HUES64 (cell line): Measurements from ENCODE around the gene EPC2.

ENCODE experiments used
- H3K27ac ChIP-seq: 2 replicates; pipeline ENCODE4 v1.7.0; 2013; ENCODE audit warnings: low read depth, low read length, inconsistent platforms
- H3K27me3 ChIP-seq: 2 replicates; pipeline ENCODE4 v1.6.1; 2013; ENCODE audit warnings: mild to moderate bottlenecking, low read length; ENCODE audit not compliant: insufficient read depth
- H3K36me3 ChIP-seq: 2 replicates; pipeline ENCODE4 v1.6.1; 2013; ENCODE audit warnings: mild to moderate bottlenecking, low read length; ENCODE audit not compliant: insufficient read depth
- H3K4me1 ChIP-seq: 2 replicates; pipeline ENCODE4 v1.6.1; 2013; ENCODE audit warnings: mild to moderate bottlenecking, low read length, moderate library complexity; ENCODE audit not compliant: insufficient read depth
- H3K4me3 ChIP-seq: 2 replicates; pipeline ENCODE4 v1.5.1; 2013; ENCODE audit warnings: mild to moderate bottlenecking, low read length, moderate library complexity
- H3K9ac ChIP-seq: 2 replicates; pipeline ENCODE4 v1.6.1; 2013; ENCODE audit warnings: mild to moderate bottlenecking, low read depth, low read length
- H3K9me3 ChIP-seq: 2 replicates; pipeline ENCODE4 v1.6.1; 2013; ENCODE audit warnings: low read depth, low read length; ENCODE audit not compliant: insufficient read depth
- WGBS: fragments of 150-250, 120-280 bp; methylation state at CpG from one replicate; pipeline ENCODE4 v1.1.7; 2013; ENCODE audit warnings: missing lambda C conversion rate; 5-methylcytosine and 5-hydroxymethylcytosine counted together

Gene EPC2

DNA sequence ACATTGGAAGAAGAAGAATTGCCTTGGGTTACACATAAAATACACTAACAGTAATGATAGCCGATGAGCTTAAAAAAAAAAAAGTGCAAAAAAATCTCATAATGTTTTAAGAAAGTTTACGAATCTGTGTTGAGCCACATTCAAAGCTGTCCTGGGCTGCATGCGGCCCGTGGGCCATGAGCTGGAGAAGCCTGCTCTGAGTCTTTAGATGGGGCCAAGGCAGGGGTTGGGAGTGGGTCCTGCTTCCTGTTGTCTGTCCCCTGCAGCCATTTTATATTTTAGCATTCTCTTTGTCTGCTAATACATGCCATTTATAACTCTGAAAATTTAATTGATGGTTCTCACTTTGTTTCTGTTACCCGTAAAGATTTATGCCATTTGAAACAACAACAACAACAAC lies 93.2 kb downstream of the EPC2 start:
- Histone ChIP-seq H3K4me3 (no peak overlapping the region), H3K4me1 (0 out of 2 replicates have a peak, but pooled peaks cover 6% of the 10 kb centered on the region), H3K9ac (no peak overlapping the region), H3K36me3 (no peaks in the 10 kb centered on the region), H3K27me3 (no peaks in the 10 kb centered on the region), H3K27ac (no peak overlapping the region), H3K9me3 (no peaks in the 10 kb centered on the region)
- WGBS: 93% methylated on average over 4 of the region's 5 CpGs

DNA sequence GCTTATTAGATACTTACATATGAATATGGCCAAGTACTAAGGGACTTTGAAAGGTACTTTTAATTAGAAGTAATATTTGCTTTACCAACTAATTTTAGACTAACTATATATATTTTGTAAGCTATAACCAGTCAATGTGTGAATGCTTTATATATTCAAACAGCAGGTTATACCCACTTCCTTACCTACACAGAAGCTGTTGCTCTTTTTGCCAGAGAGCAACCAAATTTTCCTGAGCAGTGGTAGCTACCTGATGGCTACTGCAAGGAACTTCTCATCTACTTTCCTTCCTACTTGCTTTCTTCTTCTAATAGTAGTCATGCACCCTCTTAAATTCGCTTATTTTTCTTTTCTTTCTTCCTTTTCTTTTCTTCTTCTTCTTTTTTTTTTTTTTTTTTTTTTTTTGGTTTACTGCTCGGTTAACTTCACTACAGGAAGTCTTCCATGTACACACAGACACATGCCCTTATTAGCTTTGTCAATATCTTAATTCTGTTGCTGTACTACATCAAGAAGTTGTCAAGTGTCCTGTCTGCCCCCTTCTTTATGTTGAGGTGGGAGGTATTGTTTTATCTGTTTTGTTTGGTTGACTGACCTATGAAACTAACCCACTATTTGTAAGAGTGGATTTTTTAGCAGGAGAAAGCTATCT lies 95.0 kb downstream of the EPC2 start:
- 83% methylated on average over 1 of the region's 2 CpGs for WGBS
- no peak overlapping the region for H3K9ac ChIP-seq
- peaks cover 17% of the 10 kb centered on the region; the same call in 1 of the 2 replicates for H3K4me1 ChIP-seq
- no peaks in the 10 kb centered on the region for H3K9me3 ChIP-seq
- H3K27me3 ChIP-seq: no peaks in the 10 kb centered on the region
- no peak overlapping the region for H3K27ac ChIP-seq
- H3K36me3 ChIP-seq: peaks cover 2% of the 10 kb centered on the region; the same call in 1 of the 2 replicates
- no peak overlapping the region for H3K4me3 ChIP-seq

- H3K27me3 ChIP-seq: no peaks in the 10 kb centered on the region
- no peak overlapping the region for H3K9ac ChIP-seq
- peaks cover 30% of the 10 kb centered on the region for H3K4me1 ChIP-seq
- no peak overlapping the region for H3K27ac ChIP-seq
- no peak overlapping the region for H3K4me3 ChIP-seq
- H3K9me3 ChIP-seq: no peaks in the 10 kb centered on the region
- WGBS: 89% methylated on average over 4 of the region's 4 CpGs
- H3K36me3 ChIP-seq: peaks cover 2% of the 10 kb centered on the region; the same call in 1 of the 2 replicates
These were observed 97.8 kb downstream of the EPC2 start for GRCh38 chr2:148742373-148742772.

DNA sequence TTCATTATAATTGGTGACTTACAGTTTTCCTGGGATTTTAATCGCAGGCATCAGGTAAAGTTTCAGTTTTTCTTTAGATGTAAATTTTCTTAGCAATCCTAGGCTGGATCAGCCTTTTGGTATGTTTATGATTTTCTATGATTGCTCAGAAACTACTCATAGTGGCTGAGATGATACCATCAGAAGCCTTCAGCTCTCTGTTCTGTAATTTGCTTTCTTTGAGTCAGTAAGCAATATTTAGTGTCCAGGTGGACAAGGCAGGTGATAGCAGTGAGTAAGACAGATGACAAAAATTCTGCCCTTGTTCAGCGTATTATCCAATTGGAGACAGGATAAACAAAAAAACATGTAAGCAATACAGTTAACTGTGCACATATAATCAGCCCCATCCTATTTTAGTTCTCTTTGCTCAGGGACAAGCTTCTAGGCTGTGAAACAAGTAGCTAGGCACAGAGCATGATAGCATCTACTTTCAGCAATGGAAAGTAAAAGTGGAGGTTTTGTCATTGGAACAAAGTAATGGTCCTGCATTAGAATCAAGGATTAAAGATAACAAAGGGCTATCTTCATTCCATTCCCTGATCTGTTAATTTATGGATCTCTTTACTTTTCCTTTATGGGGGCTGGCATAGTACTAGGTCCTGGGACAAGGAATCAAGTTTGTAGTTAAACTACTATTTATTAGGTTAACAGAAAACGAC lies 100.8 kb downstream of the EPC2 start:
- H3K9ac ChIP-seq: no peak overlapping the region
- H3K27ac ChIP-seq: peak overlapping the region; percentile 47; the same call in 1 of the 2 replicates
- peaks cover 27% of the 10 kb centered on the region for H3K4me1 ChIP-seq
- no peaks in the 10 kb centered on the region for H3K27me3 ChIP-seq
- 87% methylated on average over 3 of the region's 3 CpGs for WGBS
- H3K36me3 ChIP-seq: peaks cover 2% of the 10 kb centered on the region; the same call in 1 of the 2 replicates
- H3K4me3 ChIP-seq: no peak overlapping the region
- H3K9me3 ChIP-seq: no peaks in the 10 kb centered on the region

GRCh38 chr2:148746973-148747372 lies 102.4 kb downstream of the EPC2 start:
- Histone ChIP-seq H3K9ac (no peak overlapping the region), H3K4me1 (peaks cover 43% of the 10 kb centered on the region), H3K4me3 (no peak overlapping the region), H3K36me3 (peaks cover 2% of the 10 kb centered on the region; the same call in 1 of the 2 replicates), H3K27me3 (no peaks in the 10 kb centered on the region), H3K27ac (no peak overlapping the region), H3K9me3 (no peaks in the 10 kb centered on the region)
- 84% methylated on average over 1 of the region's 1 CpG for WGBS

DNA sequence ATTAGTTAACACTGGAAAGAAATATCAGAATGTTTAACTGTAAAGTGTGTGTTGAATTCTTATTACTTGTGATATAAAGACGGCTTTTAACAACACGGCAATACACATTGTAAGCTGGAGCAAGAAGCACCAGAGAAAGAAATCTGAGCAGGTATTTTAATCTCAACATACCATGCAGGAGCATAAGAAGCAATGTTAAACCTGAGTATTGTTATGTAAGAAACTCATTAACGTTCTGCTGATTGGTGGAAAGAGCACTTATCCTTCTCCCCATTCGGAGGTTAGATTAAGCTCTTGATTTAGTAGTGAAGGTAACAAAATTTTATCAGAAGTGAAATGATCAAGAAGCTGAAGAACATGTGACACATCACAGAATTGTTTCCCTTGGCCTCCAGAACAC lies 107.4 kb downstream of the EPC2 start:
- no peaks in the 10 kb centered on the region for H3K9me3 ChIP-seq
- no peaks in the 10 kb centered on the region for H3K27me3 ChIP-seq
- peaks cover 44% of the 10 kb centered on the region for H3K4me1 ChIP-seq
- H3K36me3 ChIP-seq: peaks cover 10% of the 10 kb centered on the region; the same call in 1 of the 2 replicates
- no peak overlapping the region for H3K4me3 ChIP-seq
- H3K27ac ChIP-seq: peak overlapping the region; percentile 22; the same call in 1 of the 2 replicates
- no peak overlapping the region for H3K9ac ChIP-seq
- WGBS: 66% methylated on average over 4 of the region's 4 CpGs

GRCh38 chr2:148752977-148753376 lies 108.4 kb downstream of the EPC2 start:
- H3K9me3 ChIP-seq: no peaks in the 10 kb centered on the region

DNA sequence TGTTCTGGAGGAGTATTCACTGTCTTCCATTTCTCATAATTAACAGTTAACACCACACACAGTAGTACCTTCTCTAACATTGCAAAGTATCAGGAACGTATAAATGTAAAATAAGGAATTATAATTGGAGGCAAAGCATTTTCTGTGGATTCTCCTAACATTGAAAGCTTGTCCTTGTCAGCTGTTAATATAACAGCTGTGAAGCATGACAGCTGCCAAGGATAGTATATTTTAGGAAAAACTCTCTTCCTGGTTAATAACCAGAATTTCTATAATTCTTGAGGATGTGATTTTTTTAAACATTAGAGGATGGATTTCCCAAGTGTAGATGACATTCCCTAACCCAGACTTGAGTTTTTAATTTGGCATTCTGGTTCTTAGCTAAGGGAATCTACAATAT lies 110.3 kb downstream of the EPC2 start:
- Histone ChIP-seq H3K4me1 (peaks cover 44% of the 10 kb centered on the region), H3K9ac (no peak overlapping the region), H3K27ac (no peak overlapping the region), H3K4me3 (no peak overlapping the region), H3K27me3 (no peaks in the 10 kb centered on the region), H3K36me3 (peaks cover 10% of the 10 kb centered on the region; the same call in 1 of the 2 replicates), H3K9me3 (no peaks in the 10 kb centered on the region)
- 100% methylated on average over 1 of the region's 1 CpG for WGBS

More at GRCh38 chr2:148752977-148753376, 108.4 kb downstream of the EPC2 start:
- H3K9ac ChIP-seq: no peak overlapping the region
- H3K27ac ChIP-seq: no peak overlapping the region
- H3K4me1 ChIP-seq: peaks cover 44% of the 10 kb centered on the region
- H3K36me3 ChIP-seq: peaks cover 10% of the 10 kb centered on the region; the same call in 1 of the 2 replicates
- H3K27me3 ChIP-seq: no peaks in the 10 kb centered on the region
- WGBS: 100% methylated on average over 3 of the region's 3 CpGs
- no peak overlapping the region for H3K4me3 ChIP-seq

DNA sequence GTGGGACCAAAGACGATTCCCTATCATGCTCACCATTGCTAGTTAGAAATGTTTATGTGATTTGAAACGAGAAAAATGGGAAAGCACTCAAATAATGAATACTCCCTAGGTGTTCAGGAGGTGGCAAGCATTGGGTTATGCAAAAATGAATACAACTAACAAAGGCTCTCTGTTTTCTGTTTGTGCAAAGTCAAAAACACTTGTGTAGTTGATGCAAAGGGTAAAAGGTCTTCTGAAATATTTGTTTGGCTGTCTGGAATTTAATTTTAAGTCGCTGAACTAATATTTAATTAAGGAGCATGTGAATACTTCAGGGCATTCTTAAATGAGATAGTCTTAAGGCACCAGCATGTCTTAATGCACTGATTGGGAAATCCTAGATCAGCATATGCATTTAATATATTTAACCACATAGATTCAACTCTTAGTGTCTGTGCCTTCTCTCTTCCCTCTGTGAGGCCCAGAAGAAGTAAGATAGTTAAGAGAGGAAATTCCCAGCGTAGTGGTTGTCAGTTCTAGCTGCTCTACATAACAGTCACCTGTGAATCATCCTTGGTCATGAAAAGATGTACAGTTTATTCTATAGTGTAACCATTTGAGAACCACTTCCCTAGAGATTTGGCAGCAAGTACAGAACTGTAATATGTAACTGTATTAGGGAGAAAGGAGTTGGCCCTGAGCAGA lies 111.9 kb downstream of the EPC2 start:
- Histone ChIP-seq H3K4me3 (no peak overlapping the region), H3K36me3 (peaks cover 10% of the 10 kb centered on the region; the same call in 1 of the 2 replicates), H3K27me3 (no peaks in the 10 kb centered on the region), H3K9ac (no peak overlapping the region), H3K27ac (no peak overlapping the region), H3K4me1 (peaks cover 30% of the 10 kb centered on the region), H3K9me3 (no peaks in the 10 kb centered on the region)
- 91% methylated on average over 4 of the region's 4 CpGs for WGBS

- no peak overlapping the region for H3K27ac ChIP-seq
- 92% methylated on average over 2 of the region's 3 CpGs for WGBS
- no peak overlapping the region for H3K9ac ChIP-seq
These were observed 120.3 kb downstream of the EPC2 start for GRCh38 chr2:148764815-148765214.

DNA sequence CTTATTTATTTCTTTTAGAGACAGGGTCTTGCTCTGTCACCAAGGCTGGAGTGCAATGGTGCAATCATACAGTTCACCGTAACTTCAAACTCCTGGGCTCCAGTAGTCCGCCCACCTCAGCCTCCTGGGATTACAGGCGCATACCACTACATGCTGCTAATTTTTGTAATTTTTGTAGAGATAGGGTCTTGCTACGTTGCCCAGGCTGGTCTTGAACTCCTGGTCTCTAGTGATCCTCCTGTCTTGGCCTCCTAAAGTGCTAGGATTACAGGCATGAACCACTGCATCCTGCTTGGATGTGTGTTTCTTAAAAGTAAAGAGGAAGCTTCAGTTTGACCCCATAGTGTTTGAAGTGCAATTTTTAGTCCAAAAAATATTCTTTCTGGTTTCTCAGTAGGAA lies 125.5 kb downstream of the EPC2 start:
- H3K4me1 ChIP-seq: no peaks in the 10 kb centered on the region
- no peak overlapping the region for H3K4me3 ChIP-seq
- WGBS: 97% methylated on average over 4 of the region's 4 CpGs
- H3K9ac ChIP-seq: no peak overlapping the region
- no peaks in the 10 kb centered on the region for H3K27me3 ChIP-seq
- H3K36me3 ChIP-seq: peaks cover 73% of the 10 kb centered on the region
- no peaks in the 10 kb centered on the region for H3K9me3 ChIP-seq
- no peak overlapping the region for H3K27ac ChIP-seq

More at GRCh38 chr2:148764815-148765214, 120.3 kb downstream of the EPC2 start:
- peaks cover 50% of the 10 kb centered on the region for H3K36me3 ChIP-seq
- no peaks in the 10 kb centered on the region for H3K27me3 ChIP-seq
- no peak overlapping the region for H3K4me3 ChIP-seq
- no peaks in the 10 kb centered on the region for H3K4me1 ChIP-seq
- H3K9me3 ChIP-seq: no peaks in the 10 kb centered on the region
